Erythroblast (primary cell): Measurements from ENCODE around the gene PDIA2.
"Not testable (repeated sequence)": the region's sequence is repeated elsewhere in the genome, so short reads cannot be mapped to it uniquely, and the experiment has no call there.

Experiments used
- GATA1 ChIP-seq: IDR thresholded peaks from 2 replicates; pipeline ENCODE4 v1.6.1; 2011; ENCODE audit warnings: low read depth, mild to moderate bottlenecking, control low read depth, low read length, moderate library complexity
- POLR2A ChIP-seq: IDR thresholded peaks from 2 replicates; pipeline ENCODE4 v1.6.1; 2011; ENCODE audit warnings: mild to moderate bottlenecking, low read length

DNA sequence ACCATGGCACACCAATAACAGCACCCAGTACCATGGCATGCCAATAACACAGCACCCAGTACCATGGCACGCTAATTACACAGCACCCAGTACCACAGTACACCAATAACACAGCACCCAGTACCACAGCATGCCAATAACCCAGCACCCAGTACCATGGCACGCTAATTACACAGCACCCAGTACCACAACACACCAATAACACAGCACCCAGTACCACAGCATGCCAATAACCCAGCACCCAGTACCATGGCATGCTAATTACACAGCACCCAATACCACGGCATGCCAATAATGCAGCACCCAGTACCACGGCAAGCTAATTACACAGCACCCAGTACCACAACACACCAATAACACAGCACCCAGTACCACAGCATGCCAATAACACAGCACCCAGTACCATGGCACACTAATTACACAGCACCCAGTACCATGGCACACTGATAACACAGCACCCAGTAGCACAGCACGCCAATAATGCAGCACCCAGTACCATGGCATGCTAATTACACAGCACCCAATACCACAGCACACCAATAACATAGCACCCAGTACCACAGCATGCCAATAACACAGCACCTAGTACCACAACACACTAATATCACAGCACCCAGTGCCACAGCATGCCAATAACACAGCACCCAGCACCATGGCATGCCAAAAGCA, 51.3 kb downstream of the PDIA2 start:
- TF ChIP-seq POLR2A, GATA1: not testable (repeated sequence)
